NCI-H2196 treated with DMSO at 0.1 percent for 48 hours (cell line): ENCODE measurements around the gene SYNCRIP.
"Not testable (repeated sequence)": the region's sequence is repeated elsewhere in the genome, so short reads cannot be mapped to it uniquely, and the experiment has no call there.

Source experiments
- DNase-seq: peaks from one replicate; lab custom pipeline; 2025; ENCODE audit not compliant: unreplicated experiment; lab: John Stamatoyannopoulos, UW

SYNCRIP gene

GRCh38 chr6:85594197-85594930 is 48.3 kb downstream of the SYNCRIP start:
- no peak for DNase-seq

- DNase-seq = peak; percentile 78
Observed at GRCh38 chr6:85593438-85594196, 49.1 kb downstream of the SYNCRIP start, which contains the start of gene SNX14. TSS of gene SNX14 (minus strand) at chr6:85593858. CDS start at chr6:85593718, 140 bp downstream.

GRCh38 chr6:85592033-85592432 is 50.7 kb downstream of the SYNCRIP start:
- DNase-seq = no peak

- no peak for DNase-seq
Observed at GRCh38 chr6:85591207-85591606, 51.5 kb downstream of the SYNCRIP start.

- no peak for DNase-seq
Observed at GRCh38 chr6:85585741-85586140, 56.9 kb downstream of the SYNCRIP start.

- DNase-seq = not testable (repeated sequence)
Observed at GRCh38 chr6:85582832-85583231, 59.9 kb downstream of the SYNCRIP start.

- DNase-seq = no peak
Observed at GRCh38 chr6:85581572-85581971, 61.1 kb downstream of the SYNCRIP start.

- no peak for DNase-seq
Observed at GRCh38 chr6:85580878-85581267, 61.8 kb downstream of the SYNCRIP start.

- no peak for DNase-seq
Observed at GRCh38 chr6:85580118-85580877, 62.4 kb downstream of the SYNCRIP start.

GRCh38 chr6:85579581-85579980 is 63.1 kb downstream of the SYNCRIP start:
- no peak for DNase-seq

GRCh38 chr6:85576476-85576875 is 66.2 kb downstream of the SYNCRIP start:
- no peak for DNase-seq

- no peak for DNase-seq
Observed at GRCh38 chr6:85574932-85575598, 67.6 kb downstream of the SYNCRIP start.

GRCh38 chr6:85569323-85569722 is 73.4 kb downstream of the SYNCRIP start:
- no peak for DNase-seq

- no peak for DNase-seq
Observed at GRCh38 chr6:85568411-85568810, 74.3 kb downstream of the SYNCRIP start.

GRCh38 chr6:85565736-85566135 is 77.0 kb downstream of the SYNCRIP start:
- DNase-seq = no peak

GRCh38 chr6:85564223-85564622 is 78.5 kb downstream of the SYNCRIP start:
- DNase-seq = not testable (repeated sequence)
